GM18867 (cell line): ENCODE measurements around the gene RASSF1.
"Not testable (repeated sequence)": the region's sequence is repeated elsewhere in the genome, so short reads cannot be mapped to it uniquely, and the experiment has no call there.

Source experiments
- ATAC-seq: cut with Tn5 transposase; IDR thresholded peaks from one replicate; pipeline ENCODE4 v1.9.1; 2021; ENCODE audit warnings: mild to moderate bottlenecking, moderate library complexity; ENCODE audit not compliant: unreplicated experiment

The RASSF1 gene

GRCh38 chr3:50290161-50290641 is 50.4 kb downstream of the RASSF1 start:
- ATAC-seq, result no peak

DNA sequence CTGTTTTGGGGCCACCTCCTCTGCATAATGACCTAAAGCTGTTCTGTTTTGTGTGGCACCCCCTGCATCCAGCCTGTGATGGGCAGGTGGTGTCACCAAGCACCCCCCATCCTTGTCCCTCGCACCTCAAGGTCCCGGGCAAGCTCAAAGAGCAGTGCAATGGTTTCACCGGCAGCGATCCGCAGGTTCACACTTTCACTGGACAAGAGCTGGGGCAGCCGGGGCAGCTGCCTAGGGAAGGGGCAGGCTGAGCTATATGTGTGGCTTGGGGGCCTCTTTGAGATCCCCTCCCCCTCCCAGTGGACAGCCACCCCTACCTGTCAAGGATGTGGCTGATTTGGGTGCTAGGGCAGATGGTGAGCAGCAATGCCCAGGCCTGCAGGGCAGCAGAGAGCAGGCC is 51.5 kb downstream of the RASSF1 start:
- ATAC-seq, result no peak

DNA sequence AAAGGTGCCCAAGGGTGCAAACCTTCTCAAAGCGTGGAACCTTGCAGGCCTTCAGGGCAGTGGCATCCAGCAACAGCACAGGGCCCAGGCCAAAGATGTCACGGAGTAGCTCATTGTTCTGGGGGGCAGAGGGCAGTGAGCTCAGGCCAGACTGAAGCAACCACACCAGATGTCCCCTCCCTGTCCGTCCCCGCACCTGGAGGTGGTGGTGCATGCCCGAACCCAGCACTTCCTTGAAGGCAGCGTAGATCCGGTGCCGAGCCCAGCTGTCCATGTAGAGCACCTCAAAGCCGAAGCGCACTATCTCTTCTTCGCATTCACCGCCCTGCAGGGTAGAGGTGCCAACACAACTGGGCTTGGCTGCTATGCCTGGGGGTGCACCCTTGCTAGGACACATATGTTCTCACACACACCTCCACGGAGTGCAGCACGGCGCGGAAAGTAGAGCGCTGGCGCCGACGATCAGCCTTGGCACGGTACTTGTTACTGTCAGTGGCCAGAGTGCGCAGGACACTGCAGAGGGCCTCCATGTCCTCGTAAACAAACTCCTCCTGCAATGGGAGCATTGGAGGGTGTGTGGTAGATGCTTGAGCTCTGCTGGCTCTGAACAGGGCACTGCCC is 52.1 kb downstream of the RASSF1 start:
- no peak for ATAC-seq

DNA sequence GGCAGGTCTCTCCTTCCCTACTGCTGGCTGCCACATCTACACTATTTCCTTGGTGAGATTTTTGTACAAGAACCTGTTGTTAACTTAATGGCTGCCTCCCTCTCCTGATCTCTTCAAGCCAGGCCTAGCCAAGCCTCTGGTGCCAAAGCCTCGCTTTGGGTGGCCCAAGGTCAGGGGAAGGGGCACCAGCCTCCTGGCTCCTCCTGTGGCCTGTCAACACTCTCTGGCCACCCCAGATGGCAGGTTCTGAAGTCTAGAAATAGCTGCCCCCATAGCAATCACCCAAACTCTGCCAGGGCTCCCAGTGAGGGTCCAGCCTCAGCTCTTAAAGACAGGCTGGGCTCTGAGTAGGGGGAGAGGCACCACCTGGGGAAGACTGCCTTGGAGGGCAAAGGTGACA is 53.4 kb downstream of the RASSF1 start:
- ATAC-seq, result no peak

DNA sequence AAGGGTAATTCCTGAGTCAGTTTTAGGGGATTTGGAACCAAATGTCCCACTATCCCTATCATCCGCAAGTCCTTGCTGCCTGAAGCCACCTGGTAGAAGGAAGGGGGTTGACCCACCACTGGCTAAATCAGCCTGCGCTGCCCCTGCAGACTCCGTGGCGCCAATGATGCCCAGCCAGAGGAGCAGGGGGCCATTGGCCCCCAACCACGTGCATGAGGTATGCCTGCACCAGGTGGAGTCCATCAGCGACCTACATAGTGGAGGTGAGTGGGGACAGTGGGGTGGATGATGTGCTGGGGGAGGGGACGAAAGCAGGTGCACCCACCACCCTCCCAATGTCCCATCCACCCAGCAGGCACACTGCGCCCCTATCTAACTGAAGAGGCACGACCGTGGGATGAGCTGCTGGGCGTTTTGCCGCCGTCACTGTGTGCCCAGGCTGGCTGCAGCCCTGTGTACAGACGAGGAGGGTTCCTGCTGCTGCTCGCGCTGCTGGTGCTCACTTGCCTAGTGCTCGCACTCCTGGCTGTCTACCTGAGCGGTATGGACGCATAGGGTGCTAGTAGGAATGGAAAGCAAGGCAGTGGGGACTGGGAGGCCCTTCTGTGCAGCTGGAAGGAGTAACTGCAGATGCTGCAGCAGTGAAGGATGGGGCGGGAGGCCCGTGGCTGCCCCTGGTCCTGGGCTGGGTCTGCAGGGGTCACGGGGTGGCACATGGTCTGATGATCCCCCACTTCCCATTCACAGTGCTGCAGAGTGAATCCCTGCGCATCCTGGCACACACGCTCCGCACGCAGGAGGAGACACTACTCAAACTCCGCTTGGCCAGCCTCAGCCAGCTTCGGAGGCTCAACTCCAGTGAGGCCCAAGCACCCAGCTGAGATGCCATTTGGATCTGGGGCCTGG is 54.1 kb downstream of the RASSF1 start:
- ATAC-seq, result no peak

GRCh38 chr3:50284121-50284520 is 56.5 kb downstream of the RASSF1 start:
- ATAC-seq, result not testable (repeated sequence)
